HEK293 (cell line): Measurements from ENCODE around the gene CDH22.

ENCODE experiments used
- CTCF ChIA-PET: fragments of 350-600 bp; formaldehyde crosslinking; extraction: SDS; loops from one replicate; lab custom pipeline; 2021; ENCODE audit warnings: antibody characterized with exemption; lab: Yijun Ruan, JAX
- POLR2A ChIA-PET: fragments of 300-600 bp; formaldehyde crosslinking; extraction: SDS; loops from one replicate; lab custom pipeline; 2020; ENCODE audit warnings: antibody characterized with exemption, inconsistent platforms; lab: Yijun Ruan, JAX
- H3K27ac ChIP-seq: fragments of 200-500 bp; sonication (Bioruptor generic); 2 replicates; pipeline ENCODE4 v1.5.1; 2014; ENCODE audit warnings: low read depth, low read length, control low read depth, inconsistent platforms; ENCODE audit errors: extremely low read depth
- H3K36me3 ChIP-seq, 2 experiments: fragments of 200-500 bp in 1 of 2; sonication (Bioruptor generic) in 1 of 2; 1 replicate in 1 of 2; 2 replicates in 1 of 2; pipeline ENCODE4 v1.5.1; 2014 to 2017; ENCODE audit warnings: inconsistent platforms in 2 of 2, low read length in 2 of 2; ENCODE audit not compliant: control insufficient read depth in 2 of 2, insufficient read depth in 1 of 2
- H3K4me1 ChIP-seq: fragments of 200-500 bp; sonication (Bioruptor generic); 2 replicates; pipeline ENCODE4 v1.5.1; 2014; ENCODE audit warnings: mild to moderate bottlenecking, low read length, inconsistent platforms; ENCODE audit not compliant: control insufficient read depth, insufficient read depth
- H3K4me3 ChIP-seq: 2 replicates; pipeline ENCODE4 v1.5.1; 2011; ENCODE audit warnings: low read depth, mild to moderate bottlenecking, control low read depth, low read length, moderate library complexity
- H3K9me3 ChIP-seq: fragments of 200-500 bp; sonication (Bioruptor generic); 2 replicates; pipeline ENCODE4 v1.5.1; 2014; ENCODE audit warnings: low read depth, low read length, inconsistent platforms; ENCODE audit not compliant: control insufficient read depth, insufficient read depth
- ATF2 ChIP-seq: fragments of 450-650 bp; formaldehyde crosslinking; IDR thresholded peaks from 2 replicates; pipeline ENCODE4 v1.5.1; 2016; ENCODE audit warnings: missing biosample characterization, missing genetic modification characterization, low read depth
- HIC1 ChIP-seq: fragments of 450-650 bp; formaldehyde crosslinking; IDR thresholded peaks from 2 replicates; pipeline ENCODE4 v1.5.1; 2016; ENCODE audit warnings: missing biosample characterization, missing genetic modification characterization
- IKZF3 ChIP-seq: fragments of 450-650 bp; IDR thresholded peaks from 2 replicates; pipeline ENCODE4 v1.5.0; 2018; ENCODE audit warnings: missing biosample characterization, mild to moderate bottlenecking, missing genetic modification characterization, moderate library complexity
- PBX3 ChIP-seq: sonication (generic); formaldehyde crosslinking; IDR thresholded peaks from 2 replicates; pipeline ENCODE4 v1.8.1; 2022; ENCODE audit warnings: mild to moderate bottlenecking, moderate library complexity, missing genetic modification reagents
- PRDM6 ChIP-seq: fragments of 450-650 bp; formaldehyde crosslinking; IDR thresholded peaks from 2 replicates; pipeline ENCODE4 v1.5.1; 2017; ENCODE audit warnings: missing biosample characterization, missing genetic modification characterization
- REPIN1 ChIP-seq: fragments of 450-650 bp; formaldehyde crosslinking; IDR thresholded peaks from 2 replicates; pipeline ENCODE4 v1.5.1; 2017; ENCODE audit warnings: missing biosample characterization, missing genetic modification characterization, low read depth
- ZBTB26 ChIP-seq: fragments of 450-650 bp; formaldehyde crosslinking; optimal IDR thresholded peaks from 2 replicates; pipeline ENCODE3; 2016; ENCODE audit warnings: missing biosample characterization, mild to moderate bottlenecking, missing genetic modification characterization
- ZFP69B ChIP-seq: fragments of 450-650 bp; formaldehyde crosslinking; IDR thresholded peaks from 2 replicates; pipeline ENCODE4 v1.5.1; 2016; ENCODE audit warnings: missing biosample characterization, missing genetic modification characterization
- ZIC2 ChIP-seq: fragments of 450-650 bp; formaldehyde crosslinking; IDR thresholded peaks from 2 replicates; pipeline ENCODE4 v1.5.1; 2016; ENCODE audit warnings: missing biosample characterization, missing genetic modification characterization
- ZNF157 ChIP-seq: fragments of 450-650 bp; formaldehyde crosslinking; IDR thresholded peaks from 2 replicates; pipeline ENCODE4 v1.5.1; 2016; ENCODE audit warnings: missing biosample characterization, missing genetic modification characterization
- ZNF202 ChIP-seq: fragments of 450-650 bp; formaldehyde crosslinking; IDR thresholded peaks from 2 replicates; pipeline ENCODE4 v1.5.1; 2016; ENCODE audit warnings: missing biosample characterization, missing genetic modification characterization, borderline replicate concordance
- ZNF223 ChIP-seq: fragments of 450-650 bp; formaldehyde crosslinking; IDR thresholded peaks from 2 replicates; pipeline ENCODE4 v1.5.1; 2016; ENCODE audit warnings: missing biosample characterization, missing genetic modification characterization
- ZNF24 ChIP-seq: fragments of 450-650 bp; formaldehyde crosslinking; IDR thresholded peaks from 2 replicates; pipeline ENCODE4 v1.5.1; 2016; ENCODE audit warnings: missing biosample characterization, missing genetic modification characterization
- ZNF26 ChIP-seq: fragments of 450-650 bp; formaldehyde crosslinking; IDR thresholded peaks from 2 replicates; pipeline ENCODE4 v1.5.1; 2016; ENCODE audit warnings: missing biosample characterization, missing genetic modification characterization
- ZNF292 ChIP-seq: fragments of 450-650 bp; formaldehyde crosslinking; IDR thresholded peaks from 2 replicates; pipeline ENCODE4 v1.5.1; 2016; ENCODE audit warnings: low read depth, missing biosample characterization, missing genetic modification characterization, borderline replicate concordance
- ZNF324 ChIP-seq: fragments of 450-650 bp; formaldehyde crosslinking; IDR thresholded peaks from 2 replicates; pipeline ENCODE4 v1.5.1; 2016; ENCODE audit warnings: missing biosample characterization, missing genetic modification characterization
- ZNF426 ChIP-seq: fragments of 450-650 bp; formaldehyde crosslinking; IDR thresholded peaks from 2 replicates; pipeline ENCODE4 v1.5.1; 2017; ENCODE audit warnings: missing biosample characterization, missing genetic modification characterization, mild to moderate bottlenecking, inconsistent platforms, moderate library complexity
- ZNF433 ChIP-seq: fragments of 450-650 bp; formaldehyde crosslinking; IDR thresholded peaks from 2 replicates; pipeline ENCODE4 v1.5.1; 2016; ENCODE audit warnings: missing biosample characterization, missing genetic modification characterization, low read depth
- ZNF488 ChIP-seq: fragments of 450-650 bp; formaldehyde crosslinking; IDR thresholded peaks from 2 replicates; pipeline ENCODE4 v1.5.1; 2016; ENCODE audit warnings: missing biosample characterization, missing genetic modification characterization
- ZNF530 ChIP-seq: fragments of 450-650 bp; formaldehyde crosslinking; IDR thresholded peaks from 2 replicates; pipeline ENCODE4 v1.5.1; 2016; ENCODE audit warnings: low read depth, missing biosample characterization, missing genetic modification characterization
- ZNF580 ChIP-seq: fragments of 450-650 bp; formaldehyde crosslinking; IDR thresholded peaks from 2 replicates; pipeline ENCODE4 v1.5.1; 2016; ENCODE audit warnings: missing biosample characterization, missing genetic modification characterization
- ZNF610 ChIP-seq: fragments of 450-650 bp; formaldehyde crosslinking; IDR thresholded peaks from 2 replicates; pipeline ENCODE4 v1.5.1; 2016; ENCODE audit warnings: missing biosample characterization, missing genetic modification characterization, borderline replicate concordance
- ZNF623 ChIP-seq: fragments of 450-650 bp; formaldehyde crosslinking; IDR thresholded peaks from 2 replicates; pipeline ENCODE4 v1.5.1; 2016; ENCODE audit warnings: missing biosample characterization, missing genetic modification characterization
- ZNF677 ChIP-seq: fragments of 450-650 bp; IDR thresholded peaks from 2 replicates; pipeline ENCODE4 v1.5.0; 2018; ENCODE audit warnings: missing biosample characterization, mild to moderate bottlenecking, missing genetic modification characterization, moderate library complexity
- ZNF707 ChIP-seq: fragments of 450-650 bp; formaldehyde crosslinking; IDR thresholded peaks from 2 replicates; pipeline ENCODE4 v1.5.1; 2016; ENCODE audit warnings: missing biosample characterization, missing genetic modification characterization
- ZNF776 ChIP-seq: fragments of 450-650 bp; formaldehyde crosslinking; IDR thresholded peaks from 2 replicates; pipeline ENCODE4 v1.5.0; 2017; ENCODE audit warnings: missing biosample characterization, missing genetic modification characterization, borderline replicate concordance
- ZNF791 ChIP-seq: fragments of 450-650 bp; formaldehyde crosslinking; IDR thresholded peaks from 2 replicates; pipeline ENCODE4 v1.5.1; 2016; ENCODE audit warnings: missing biosample characterization, missing genetic modification characterization
- ZNF792 ChIP-seq: fragments of 450-650 bp; formaldehyde crosslinking; IDR thresholded peaks from 2 replicates; pipeline ENCODE4 v1.5.1; 2016; ENCODE audit warnings: missing biosample characterization, missing genetic modification characterization

CDH22 gene

GRCh38 chr20:46230801-46231282, 77.5 kb downstream of the CDH22 start:
- Histone ChIP-seq H3K36me3 (no peaks in the 10 kb centered on the region), H3K4me1 (no peaks in the 10 kb centered on the region), H3K27ac (no peak overlapping the region), H3K9me3 (no peaks in the 10 kb centered on the region), H3K4me3 (no peak overlapping the region)
- CTCF ChIA-PET, result interaction anchor here (0.7 to 1.5 kb wide), 5 partner anchors 16 to 216 kb away, joined by 3 to 5 read pairs (median 4); no protein-coding TSS in a partner anchor
- POLR2A ChIA-PET, result interaction anchor here (0.5 to 1.7 kb wide), 3 partner anchors 15 to 182 kb away, joined by 3 to 5 read pairs (median 4); no protein-coding TSS in a partner anchor
- TF ChIP-seq REPIN1 (tag by site-specific recombination) (no peak), ZNF791 (tag by site-specific recombination) (no peak), ATF2 (tag by site-specific recombination) (no peak), ZNF292 (tag by site-specific recombination) (no peak), ZNF24 (no peak), ZNF580 (tag by site-specific recombination) (no peak), ZIC2 (tag by site-specific recombination) (no peak), ZFP69B (no peak), ZNF157 (no peak), ZNF623 (tag by site-specific recombination) (no peak), ZNF792 (tag by site-specific recombination) (no peak), ZNF324 (tag by site-specific recombination) (no peak), PRDM6 (tag by site-specific recombination) (no peak), ZNF530 (tag by site-specific recombination) (no peak), PBX3 (CRISPR knock-in tag) (0 out of 2 replicates have a peak, but pooled peaks have one; percentile 64), ZNF776 (tag by site-specific recombination) (no peak), ZNF433 (tag by site-specific recombination) (no peak), IKZF3 (tag by site-specific recombination) (no peak), ZBTB26 (no peak), ZNF488 (tag by site-specific recombination) (no peak), ZNF677 (tag by site-specific recombination) (no peak), ZNF707 (tag by site-specific recombination) (no peak), ZNF223 (tag by site-specific recombination) (no peak), ZNF426 (tag by site-specific recombination) (no peak), ZNF610 (tag by site-specific recombination) (no peak), ZNF26 (tag by site-specific recombination) (no peak), ZNF202 (tag by site-specific recombination) (no peak), HIC1 (tag by site-specific recombination) (no peak)
